K562 (cell line): Measurements from ENCODE around the gene TLX2. TPM values are rescaled to one million over a fixed set of nuclear protein-coding genes. Genes with fewer than 3 reads are reported as not detected.

Experiments
- CHD1 ChIP-seq: fragments of 200-600 bp; sonication (generic); IDR thresholded peaks from one replicate; pipeline ENCODE4 v1.6.1; 2012; ENCODE audit warnings: mild to moderate bottlenecking, moderate library complexity, low read length, inconsistent platforms
- HMGN3 ChIP-seq: IDR thresholded peaks from 2 replicates; pipeline ENCODE4 v1.6.1; 2011; ENCODE audit warnings: borderline replicate concordance, low read depth, mild to moderate bottlenecking, mixed read lengths, low read length; ENCODE audit not compliant: insufficient read length; ENCODE audit errors: extremely low read depth
- MTA2 ChIP-seq: fragments of 450-650 bp; IDR thresholded peaks from 2 replicates; pipeline ENCODE4 v1.6.1; 2016; ENCODE audit warnings: low read depth
- SP1 ChIP-seq: sonication (generic); formaldehyde crosslinking; IDR thresholded peaks from 2 replicates; pipeline ENCODE4 v1.8.1; 2022; ENCODE audit warnings: mild to moderate bottlenecking, missing genetic modification reagents
- TCF7 ChIP-seq: sonication (generic); IDR thresholded peaks from 2 replicates; pipeline ENCODE4 v1.6.1; 2016; ENCODE audit warnings: antibody characterized with exemption, borderline replicate concordance
- ZNF589 ChIP-seq: fragments of 200-800 bp; sonication (Bioruptor generic); IDR thresholded peaks from 2 replicates; pipeline ENCODE4 v1.6.1; 2016; ENCODE audit warnings: low read depth, missing genetic modification characterization, missing compliant biosample characterization
- polyA plus RNA-seq, 8 experiments: library from polyadenylated mRNA; depleted of rRNA in 4 of 8; stranded (reverse) in 5 of 8; unstranded in 3 of 8; fragments of >200 nt; fragmentation: Nextera tagmentation in 2 of 8; fragmentation: Illumina TruSeq in 1 of 8; extraction: Ambion mirVana in 2 of 8; extraction: Trizol in 1 of 8; gene quantifications; 2 replicates each; pipeline versions ENCODE4 v1.2.1 to v1.2.3, GENCODE V29; 2011 to 2014; ENCODE audit warnings: inconsistent platforms in 1 of 8, missing spikeins in 1 of 8
- total RNA-seq, 7 experiments: library from RNA; depleted of rRNA in 6 of 7; stranded (reverse); fragments of >200 nt in 6 of 7; fragmentation: Illumina TruSeq in 2 of 7; extraction: Trizol in 2 of 7; gene quantifications; 2 replicates each; pipeline versions ENCODE4 v1.2.1 to v1.2.3, GENCODE V29; 2011 to 2021; ENCODE audit warnings: low replicate concordance in 1 of 7
- TF ChIP-seq, protein P1 (sequence below): sonication (generic); formaldehyde crosslinking; IDR thresholded peaks from 2 replicates; pipeline ENCODE4 v1.8.1; 2023; ENCODE audit warnings: mild to moderate bottlenecking, missing genetic modification reagents
- TF ChIP-seq, protein P2 (sequence below), 2 experiments: fragments of 450-650 bp in 1 of 2; sonication (generic) in 1 of 2; formaldehyde crosslinking in 1 of 2; IDR thresholded peaks; 2 replicates each; pipeline versions ENCODE4 v1.7.1 to v1.9.0; 2016 to 2022; ENCODE audit warnings: inconsistent platforms in 1 of 2, mild to moderate bottlenecking in 1 of 2, missing genetic modification reagents in 1 of 2
- TF ChIP-seq, protein P3 (sequence below), 2 experiments: fragments of 450-650 bp in 1 of 2; sonication (generic) in 1 of 2; formaldehyde crosslinking in 1 of 2; IDR thresholded peaks in 1 of 2; conservative IDR thresholded peaks in 1 of 2; 2 replicates each; pipeline versions ENCODE4 v1.6.1 to v1.8.1; 2016 to 2023; ENCODE audit warnings: mild to moderate bottlenecking in 2 of 2, moderate library complexity in 2 of 2, inconsistent platforms in 1 of 2, missing genetic modification reagents in 1 of 2
- TF ChIP-seq, protein P4 (sequence below): sonication (generic); formaldehyde crosslinking; IDR thresholded peaks from 2 replicates; pipeline ENCODE4 v1.8.1; 2023; ENCODE audit warnings: mild to moderate bottlenecking, missing genetic modification reagents

The TLX2 gene
- total and polyA plus RNA-seq, 9 of the 15 experiments (the other 6 are each of a cell fraction or from before 2014, with no cell fraction given): not detected

DNA sequence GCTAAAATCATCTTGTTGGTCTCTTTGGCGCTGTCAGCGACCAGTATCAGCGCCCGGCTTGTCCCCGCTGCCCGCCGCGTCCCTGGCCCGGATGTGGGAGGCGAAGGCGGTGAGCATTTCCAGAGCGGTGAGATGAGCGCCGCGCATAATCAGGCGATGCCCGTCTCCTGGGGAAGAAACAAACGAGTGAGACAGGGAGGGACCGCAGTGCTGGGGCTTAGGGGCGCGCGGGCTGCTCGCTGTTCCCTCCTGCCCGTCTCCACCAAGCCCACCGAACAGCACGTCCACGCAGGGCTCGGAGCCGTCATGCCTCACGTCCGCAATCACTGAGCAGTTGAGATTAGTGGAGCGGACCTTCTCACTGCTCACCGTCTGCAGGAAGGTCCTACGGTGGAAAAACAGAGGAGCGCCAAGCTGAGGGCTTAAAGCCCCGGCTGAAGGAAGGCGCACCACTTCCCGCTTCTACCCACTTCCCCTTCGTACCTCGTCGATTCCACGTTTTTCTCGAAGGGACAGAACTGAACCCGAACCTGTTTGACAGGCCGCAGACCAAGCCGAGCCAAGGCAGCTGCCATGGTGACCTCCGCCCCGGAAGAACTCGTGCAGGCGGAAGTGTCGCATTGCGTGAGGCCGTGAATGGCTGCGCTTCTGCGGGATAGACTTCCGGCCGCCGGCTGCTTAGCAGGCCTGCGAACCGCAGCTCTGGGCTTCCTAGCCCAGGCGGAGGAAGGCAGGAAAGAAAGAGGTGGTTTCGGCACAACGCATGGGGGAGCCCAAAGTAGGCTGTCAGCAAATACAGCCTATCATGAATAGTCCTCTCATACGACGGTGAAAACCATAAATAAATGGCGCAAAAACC lies 41.9 kb upstream of the TLX2 start, which contains the start of gene MRPL53 (continued):
- TF ChIP-seq, protein P1, sequence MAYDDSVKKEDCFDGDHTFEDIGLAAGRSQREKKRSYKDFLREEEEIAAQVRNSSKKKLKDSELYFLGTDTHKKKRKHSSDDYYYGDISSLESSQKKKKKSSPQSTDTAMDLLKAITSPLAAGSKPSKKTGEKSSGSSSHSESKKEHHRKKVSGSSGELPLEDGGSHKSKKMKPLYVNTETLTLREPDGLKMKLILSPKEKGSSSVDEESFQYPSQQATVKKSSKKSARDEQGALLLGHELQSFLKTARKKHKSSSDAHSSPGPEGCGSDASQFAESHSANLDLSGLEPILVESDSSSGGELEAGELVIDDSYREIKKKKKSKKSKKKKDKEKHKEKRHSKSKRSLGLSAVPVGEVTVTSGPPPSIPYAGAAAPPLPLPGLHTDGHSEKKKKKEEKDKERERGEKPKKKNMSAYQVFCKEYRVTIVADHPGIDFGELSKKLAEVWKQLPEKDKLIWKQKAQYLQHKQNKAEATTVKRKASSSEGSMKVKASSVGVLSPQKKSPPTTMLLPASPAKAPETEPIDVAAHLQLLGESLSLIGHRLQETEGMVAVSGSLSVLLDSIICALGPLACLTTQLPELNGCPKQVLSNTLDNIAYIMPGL (CRISPR knock-in tag): no peak
- TF ChIP-seq, protein P2, sequence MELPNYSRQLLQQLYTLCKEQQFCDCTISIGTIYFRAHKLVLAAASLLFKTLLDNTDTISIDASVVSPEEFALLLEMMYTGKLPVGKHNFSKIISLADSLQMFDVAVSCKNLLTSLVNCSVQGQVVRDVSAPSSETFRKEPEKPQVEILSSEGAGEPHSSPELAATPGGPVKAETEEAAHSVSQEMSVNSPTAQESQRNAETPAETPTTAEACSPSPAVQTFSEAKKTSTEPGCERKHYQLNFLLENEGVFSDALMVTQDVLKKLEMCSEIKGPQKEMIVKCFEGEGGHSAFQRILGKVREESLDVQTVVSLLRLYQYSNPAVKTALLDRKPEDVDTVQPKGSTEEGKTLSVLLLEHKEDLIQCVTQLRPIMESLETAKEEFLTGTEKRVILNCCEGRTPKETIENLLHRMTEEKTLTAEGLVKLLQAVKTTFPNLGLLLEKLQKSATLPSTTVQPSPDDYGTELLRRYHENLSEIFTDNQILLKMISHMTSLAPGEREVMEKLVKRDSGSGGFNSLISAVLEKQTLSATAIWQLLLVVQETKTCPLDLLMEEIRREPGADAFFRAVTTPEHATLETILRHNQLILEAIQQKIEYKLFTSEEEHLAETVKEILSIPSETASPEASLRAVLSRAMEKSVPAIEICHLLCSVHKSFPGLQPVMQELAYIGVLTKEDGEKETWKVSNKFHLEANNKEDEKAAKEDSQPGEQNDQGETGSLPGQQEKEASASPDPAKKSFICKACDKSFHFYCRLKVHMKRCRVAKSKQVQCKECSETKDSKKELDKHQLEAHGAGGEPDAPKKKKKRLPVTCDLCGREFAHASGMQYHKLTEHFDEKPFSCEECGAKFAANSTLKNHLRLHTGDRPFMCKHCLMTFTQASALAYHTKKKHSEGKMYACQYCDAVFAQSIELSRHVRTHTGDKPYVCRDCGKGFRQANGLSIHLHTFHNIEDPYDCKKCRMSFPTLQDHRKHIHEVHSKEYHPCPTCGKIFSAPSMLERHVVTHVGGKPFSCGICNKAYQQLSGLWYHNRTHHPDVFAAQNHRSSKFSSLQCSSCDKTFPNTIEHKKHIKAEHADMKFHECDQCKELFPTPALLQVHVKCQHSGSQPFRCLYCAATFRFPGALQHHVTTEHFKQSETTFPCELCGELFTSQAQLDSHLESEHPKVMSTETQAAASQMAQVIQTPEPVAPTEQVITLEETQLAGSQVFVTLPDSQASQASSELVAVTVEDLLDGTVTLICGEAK (IDR thresholded peaks at IDR 0.05): peak; percentile 99
- TF ChIP-seq, protein P2 (CRISPR knock-in tag; IDR thresholded peaks at IDR 0.05): no peak
- TF ChIP-seq, protein P3, sequence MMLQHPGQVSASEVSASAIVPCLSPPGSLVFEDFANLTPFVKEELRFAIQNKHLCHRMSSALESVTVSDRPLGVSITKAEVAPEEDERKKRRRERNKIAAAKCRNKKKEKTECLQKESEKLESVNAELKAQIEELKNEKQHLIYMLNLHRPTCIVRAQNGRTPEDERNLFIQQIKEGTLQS (IDR thresholded peaks at IDR 0.05): no peak
- TF ChIP-seq, protein P3 (CRISPR knock-in tag; conservative IDR thresholded peaks at IDR 0.05): no peak
- TF ChIP-seq MTA2: peak; percentile 81
- TF ChIP-seq HMGN3: peak; percentile 72
- no peak for TF ChIP-seq CHD1
- TF ChIP-seq, protein P4, sequence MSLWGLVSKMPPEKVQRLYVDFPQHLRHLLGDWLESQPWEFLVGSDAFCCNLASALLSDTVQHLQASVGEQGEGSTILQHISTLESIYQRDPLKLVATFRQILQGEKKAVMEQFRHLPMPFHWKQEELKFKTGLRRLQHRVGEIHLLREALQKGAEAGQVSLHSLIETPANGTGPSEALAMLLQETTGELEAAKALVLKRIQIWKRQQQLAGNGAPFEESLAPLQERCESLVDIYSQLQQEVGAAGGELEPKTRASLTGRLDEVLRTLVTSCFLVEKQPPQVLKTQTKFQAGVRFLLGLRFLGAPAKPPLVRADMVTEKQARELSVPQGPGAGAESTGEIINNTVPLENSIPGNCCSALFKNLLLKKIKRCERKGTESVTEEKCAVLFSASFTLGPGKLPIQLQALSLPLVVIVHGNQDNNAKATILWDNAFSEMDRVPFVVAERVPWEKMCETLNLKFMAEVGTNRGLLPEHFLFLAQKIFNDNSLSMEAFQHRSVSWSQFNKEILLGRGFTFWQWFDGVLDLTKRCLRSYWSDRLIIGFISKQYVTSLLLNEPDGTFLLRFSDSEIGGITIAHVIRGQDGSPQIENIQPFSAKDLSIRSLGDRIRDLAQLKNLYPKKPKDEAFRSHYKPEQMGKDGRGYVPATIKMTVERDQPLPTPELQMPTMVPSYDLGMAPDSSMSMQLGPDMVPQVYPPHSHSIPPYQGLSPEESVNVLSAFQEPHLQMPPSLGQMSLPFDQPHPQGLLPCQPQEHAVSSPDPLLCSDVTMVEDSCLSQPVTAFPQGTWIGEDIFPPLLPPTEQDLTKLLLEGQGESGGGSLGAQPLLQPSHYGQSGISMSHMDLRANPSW (CRISPR knock-in tag): no peak
- TF ChIP-seq SP1: peak; percentile 68
- TF ChIP-seq TCF7: no peak
- peak; percentile 83; the same call in 1 of the 2 replicates for TF ChIP-seq ZNF589 (CRISPR knock-in tag)
